Astrocyte (in vitro differentiated cells and primary cell): ENCODE data around the gene MRGPRF.
A peak's percentile ranks its signal among the peaks of the same experiment; 100 is the strongest.

Experiments used
- EZH2 ChIP-seq: IDR thresholded peaks from 2 replicates; pipeline ENCODE4 v1.6.1; 2012; ENCODE audit warnings: mild to moderate bottlenecking, low read length, inconsistent platforms; ENCODE audit not compliant: insufficient read depth
- TF ChIP-seq, protein P1 (sequence below): IDR thresholded peaks from 2 replicates; pipeline ENCODE4 v1.5.1; 2011; ENCODE audit warnings: low read depth, mild to moderate bottlenecking, inconsistent platforms, low read length, moderate library complexity; ENCODE audit not compliant: insufficient read depth

DNA sequence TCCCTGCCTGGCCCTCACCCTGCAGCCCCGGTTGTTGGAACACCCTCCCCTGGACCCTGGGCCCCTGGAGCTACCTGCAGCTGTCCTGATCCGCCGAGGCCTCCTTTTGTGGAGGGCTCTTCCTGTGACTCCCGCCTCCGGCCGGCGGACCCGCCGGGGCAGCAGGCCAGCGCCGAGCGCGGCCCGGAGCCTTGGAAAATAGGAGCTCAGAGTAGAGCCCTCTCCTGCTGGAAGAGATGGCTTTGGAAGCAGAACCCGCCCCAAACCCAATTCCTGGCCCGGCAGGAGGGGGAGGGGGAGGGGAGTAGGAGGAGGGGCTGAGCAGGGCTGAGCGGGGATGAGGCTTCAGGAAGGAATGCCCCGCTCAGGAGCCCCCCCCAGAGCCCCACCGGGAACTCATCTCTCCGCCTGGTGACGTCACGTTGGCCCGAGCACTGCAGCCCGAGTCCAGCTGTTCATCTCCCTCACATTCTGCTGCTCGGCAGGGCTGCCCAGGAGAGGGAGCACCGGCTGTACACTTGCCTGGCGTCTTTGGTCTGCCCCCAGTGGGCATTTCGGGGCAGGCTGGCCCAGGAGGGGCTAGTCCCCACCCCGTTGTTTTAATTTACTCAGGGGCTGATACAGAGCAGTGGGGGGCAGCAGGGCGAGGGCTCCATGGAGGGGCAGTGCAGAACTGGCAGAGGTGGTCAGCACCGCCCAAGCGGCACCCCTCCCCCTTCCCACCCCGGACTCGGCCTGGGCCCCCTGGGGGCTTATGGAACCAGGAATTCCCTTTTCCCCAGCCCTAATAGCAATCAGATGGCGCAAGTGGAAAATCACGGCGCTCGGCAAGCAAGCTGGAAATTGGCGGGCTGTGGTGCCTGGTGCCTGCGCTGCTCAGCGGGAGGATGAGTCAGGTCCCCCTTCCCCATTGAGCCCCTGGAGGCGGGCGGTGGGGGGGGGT lies at the start of gene MRGPRF:
- no peak for TF ChIP-seq EZH2
- TF ChIP-seq, protein P1, sequence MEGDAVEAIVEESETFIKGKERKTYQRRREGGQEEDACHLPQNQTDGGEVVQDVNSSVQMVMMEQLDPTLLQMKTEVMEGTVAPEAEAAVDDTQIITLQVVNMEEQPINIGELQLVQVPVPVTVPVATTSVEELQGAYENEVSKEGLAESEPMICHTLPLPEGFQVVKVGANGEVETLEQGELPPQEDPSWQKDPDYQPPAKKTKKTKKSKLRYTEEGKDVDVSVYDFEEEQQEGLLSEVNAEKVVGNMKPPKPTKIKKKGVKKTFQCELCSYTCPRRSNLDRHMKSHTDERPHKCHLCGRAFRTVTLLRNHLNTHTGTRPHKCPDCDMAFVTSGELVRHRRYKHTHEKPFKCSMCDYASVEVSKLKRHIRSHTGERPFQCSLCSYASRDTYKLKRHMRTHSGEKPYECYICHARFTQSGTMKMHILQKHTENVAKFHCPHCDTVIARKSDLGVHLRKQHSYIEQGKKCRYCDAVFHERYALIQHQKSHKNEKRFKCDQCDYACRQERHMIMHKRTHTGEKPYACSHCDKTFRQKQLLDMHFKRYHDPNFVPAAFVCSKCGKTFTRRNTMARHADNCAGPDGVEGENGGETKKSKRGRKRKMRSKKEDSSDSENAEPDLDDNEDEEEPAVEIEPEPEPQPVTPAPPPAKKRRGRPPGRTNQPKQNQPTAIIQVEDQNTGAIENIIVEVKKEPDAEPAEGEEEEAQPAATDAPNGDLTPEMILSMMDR, result peak; percentile 11
